Right forelimb (tissue), 1 donor: Measurements from ENCODE around the gene ZGLP1.
"Not testable (repeated sequence)": the region's sequence is repeated elsewhere in the genome, so short reads cannot be mapped to it uniquely, and the experiment has no call there.

ENCODE experiments used
- DNase-seq: peaks from one replicate; pipeline ENCODE4 v3.0.0-alpha.2; 2018

ZGLP1 gene

DNA sequence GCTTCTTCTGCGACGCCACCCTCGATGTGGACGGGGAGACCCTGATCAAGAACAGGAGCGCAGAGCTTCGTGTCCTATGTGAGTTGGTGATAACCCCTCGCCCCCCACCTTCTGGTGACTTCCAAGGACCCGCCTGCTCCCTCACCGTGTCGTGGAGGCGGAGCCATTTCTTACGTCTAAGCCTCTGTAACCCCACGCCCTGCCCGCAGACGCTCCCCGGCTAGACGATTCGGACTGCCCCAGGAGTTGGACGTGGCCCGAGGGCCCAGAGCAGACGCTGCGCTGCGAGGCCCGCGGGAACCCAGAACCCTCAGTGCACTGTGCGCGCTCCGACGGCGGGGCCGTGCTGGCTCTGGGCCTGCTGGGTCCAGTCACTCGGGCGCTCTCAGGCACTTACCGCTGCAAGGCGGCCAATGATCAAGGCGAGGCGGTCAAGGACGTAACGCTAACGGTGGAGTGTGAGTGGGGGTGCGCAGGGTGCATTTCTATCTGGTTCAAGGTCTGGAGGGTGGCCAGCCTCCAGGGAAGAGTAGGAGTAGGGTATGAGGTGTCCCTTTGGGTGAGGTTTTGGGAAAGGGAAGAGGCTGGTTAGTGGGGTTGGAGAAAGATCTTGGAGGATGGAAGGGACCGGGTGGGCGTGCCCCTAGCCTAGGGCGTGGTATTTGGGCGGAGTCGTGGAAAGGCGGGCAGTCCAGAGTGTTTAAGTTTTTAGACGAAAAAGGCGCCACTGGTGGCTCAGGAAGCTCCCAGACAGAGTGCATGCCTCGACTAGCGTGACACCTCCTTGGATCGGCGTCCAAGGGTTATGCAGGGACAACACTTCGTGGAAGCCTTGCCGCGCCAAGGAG, 16.6 kb downstream of the ZGLP1 start:
- DNase-seq = no peak

DNA sequence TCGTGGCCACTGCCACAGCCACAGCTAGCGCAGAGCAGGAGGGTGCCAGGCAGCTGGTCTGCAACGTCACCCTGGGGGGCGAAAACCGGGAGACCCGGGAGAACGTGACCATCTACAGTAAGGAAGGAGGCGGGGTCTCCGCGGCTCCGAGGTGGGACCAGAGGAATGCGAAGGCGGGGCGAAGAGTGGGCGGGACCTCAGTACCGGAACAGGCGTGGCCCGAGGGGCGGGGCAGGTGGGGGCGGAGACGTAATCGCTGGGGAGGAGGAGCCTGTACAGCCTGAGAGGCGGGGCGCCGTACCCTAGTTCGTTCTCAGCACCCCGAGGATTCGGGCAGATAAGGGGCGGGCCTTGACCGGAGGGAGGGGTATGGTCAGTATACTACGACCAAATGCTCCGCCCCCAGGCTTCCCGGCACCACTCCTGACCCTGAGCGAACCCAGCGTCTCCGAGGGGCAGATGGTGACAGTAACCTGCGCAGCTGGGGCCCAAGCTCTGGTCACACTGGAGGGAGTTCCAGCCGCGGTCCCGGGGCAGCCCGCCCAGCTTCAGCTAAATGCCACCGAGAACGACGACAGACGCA, 17.3 kb downstream of the ZGLP1 start:
- DNase-seq = no peak

DNA sequence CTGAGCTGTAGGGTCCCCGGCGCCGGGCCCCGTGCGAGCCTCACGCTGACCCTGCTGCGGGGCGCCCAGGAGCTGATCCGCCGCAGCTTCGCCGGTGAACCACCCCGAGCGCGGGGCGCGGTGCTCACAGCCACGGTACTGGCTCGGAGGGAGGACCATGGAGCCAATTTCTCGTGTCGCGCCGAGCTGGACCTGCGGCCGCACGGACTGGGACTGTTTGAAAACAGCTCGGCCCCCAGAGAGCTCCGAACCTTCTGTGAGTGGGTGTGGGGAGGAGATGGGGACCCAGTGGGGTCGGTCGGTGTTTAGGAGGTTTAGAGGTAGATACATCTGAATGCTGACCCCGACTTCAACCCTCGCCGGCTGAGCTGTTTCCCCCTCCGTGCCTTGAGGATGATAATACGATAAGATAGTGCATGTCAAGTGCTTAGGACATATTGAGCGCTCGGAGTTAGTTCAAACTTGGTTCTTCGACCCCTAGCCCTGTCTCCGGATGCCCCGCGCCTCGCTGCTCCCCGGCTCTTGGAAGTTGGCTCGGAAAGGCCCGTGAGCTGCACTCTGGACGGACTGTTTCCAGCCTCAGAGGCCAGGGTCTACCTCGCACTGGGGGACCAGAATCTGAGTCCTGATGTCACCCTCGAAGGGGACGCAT, 17.9 kb downstream of the ZGLP1 start:
- DNase-seq = no peak

DNA sequence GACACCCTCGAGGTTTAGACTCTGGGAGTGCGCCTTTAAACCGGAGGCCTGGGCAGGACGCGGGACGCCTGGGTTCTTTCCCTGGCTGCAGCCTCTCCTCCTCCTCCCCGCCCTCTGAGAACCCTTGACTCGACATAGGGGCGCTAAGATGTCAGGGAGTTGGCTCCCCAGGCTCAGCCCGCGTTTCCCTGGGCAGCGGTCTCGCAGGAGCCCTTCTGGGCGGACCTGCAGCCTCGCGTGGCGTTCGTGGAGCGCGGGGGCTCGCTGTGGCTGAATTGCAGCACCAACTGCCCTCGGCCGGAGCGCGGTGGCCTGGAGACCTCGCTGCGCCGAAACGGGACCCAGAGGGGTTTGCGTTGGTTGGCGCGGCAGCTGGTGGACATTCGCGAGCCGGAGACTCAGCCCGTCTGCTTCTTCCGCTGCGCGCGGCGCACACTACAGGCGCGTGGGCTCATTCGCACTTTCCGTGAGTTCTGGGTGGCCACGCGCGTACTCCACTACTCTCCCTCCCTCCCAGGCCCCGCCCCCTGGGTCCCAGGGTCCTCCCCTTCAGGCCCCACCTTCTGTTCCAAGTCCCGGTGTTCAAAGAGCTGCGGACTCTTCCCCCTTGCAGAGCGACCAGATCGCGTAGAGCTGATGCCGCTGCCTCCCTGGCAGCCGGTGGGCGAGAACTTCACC, 18.6 kb downstream of the ZGLP1 start:
- no peak for DNase-seq

DNA sequence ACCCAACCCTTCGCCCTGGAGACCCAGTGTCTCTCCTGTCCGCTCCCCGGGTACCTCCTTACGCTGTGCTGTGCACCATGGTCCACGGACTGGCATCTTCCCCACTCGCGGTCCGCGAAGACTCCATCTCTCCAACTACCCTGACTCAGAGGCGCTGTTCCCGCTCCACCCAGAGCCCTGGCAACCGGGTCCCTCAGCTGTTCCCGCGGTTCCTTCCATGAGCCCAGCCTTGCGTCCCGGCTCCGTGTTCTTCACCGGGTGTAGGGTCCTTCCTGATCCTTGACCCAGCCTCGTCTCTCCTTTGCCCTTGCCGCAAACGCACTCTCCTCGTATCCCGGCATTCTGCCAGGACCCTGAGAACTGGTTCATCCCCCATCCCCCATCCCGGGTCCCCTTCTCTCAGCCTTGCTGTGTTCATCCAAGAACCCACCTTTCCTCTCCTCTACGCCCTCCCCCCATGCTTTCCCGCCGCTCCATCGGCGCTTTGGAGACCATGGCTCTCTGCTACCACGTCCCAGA, 19.2 kb downstream of the ZGLP1 start:
- DNase-seq = no peak

DNA sequence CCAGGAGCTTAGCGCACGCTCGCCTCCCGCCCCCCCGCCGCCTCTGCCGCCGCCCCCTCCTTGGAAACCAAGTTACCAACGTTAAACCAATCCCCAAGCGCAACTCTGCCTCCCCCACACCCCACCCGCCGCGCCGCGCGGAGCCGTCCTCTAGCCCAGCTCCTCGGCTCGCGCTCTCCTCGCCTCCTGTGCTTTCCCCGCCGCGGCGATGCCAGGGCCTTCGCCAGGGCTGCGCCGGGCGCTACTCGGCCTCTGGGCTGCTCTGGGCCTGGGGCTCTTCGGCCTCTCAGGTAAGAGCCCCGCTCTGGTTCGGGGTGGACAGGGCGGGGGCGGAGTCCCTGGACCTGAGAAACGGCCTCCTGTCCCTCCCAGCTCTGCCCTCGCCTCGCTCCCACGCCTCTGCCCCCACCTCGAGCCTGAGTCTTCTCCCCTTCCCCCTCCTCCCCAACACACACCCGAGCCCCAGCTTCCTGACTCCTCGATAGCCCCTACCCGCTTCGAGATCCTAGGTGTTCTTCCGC, 19.7 kb downstream of the ZGLP1 start, which contains the start of gene ICAM5:
Gene ICAM5 (plus strand): TSS at position 117 of the 521 bp plus-strand sequence. CDS start 92 bp downstream, at position 209.
- no peak for DNase-seq

DNA sequence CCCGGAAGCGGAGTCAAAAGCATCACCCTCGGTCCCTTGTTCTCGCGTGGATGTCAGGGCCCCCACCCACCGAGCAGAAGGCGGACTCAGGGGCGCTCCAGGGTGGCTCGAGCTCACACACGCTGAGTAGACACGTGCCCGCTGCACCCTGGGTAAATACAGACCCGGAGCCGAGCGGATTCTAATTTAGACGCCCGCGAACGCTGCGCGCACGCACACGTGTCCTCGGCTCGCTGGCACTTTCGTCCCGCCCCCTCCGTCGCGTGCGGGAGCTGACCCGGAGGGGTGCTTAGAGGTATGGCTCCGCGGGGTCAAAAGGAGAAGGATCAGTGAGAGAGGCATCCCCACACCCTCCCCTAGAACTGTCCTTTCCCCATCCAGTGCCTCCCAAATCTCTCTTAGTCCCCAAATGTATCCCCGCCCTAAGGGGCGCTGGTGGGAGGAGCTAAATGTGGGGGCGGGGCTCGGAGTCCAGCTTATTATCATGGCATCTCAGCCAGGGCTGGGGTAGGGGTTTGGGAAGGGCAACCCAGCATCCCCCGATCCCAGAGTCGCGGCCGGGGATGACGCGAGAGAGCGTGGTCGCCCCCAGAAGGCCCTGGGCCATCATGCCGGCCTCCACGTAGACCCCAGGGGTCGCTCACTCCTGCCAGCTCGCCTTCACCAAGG, 20.3 kb downstream of the ZGLP1 start:
- DNase-seq = no peak

DNA sequence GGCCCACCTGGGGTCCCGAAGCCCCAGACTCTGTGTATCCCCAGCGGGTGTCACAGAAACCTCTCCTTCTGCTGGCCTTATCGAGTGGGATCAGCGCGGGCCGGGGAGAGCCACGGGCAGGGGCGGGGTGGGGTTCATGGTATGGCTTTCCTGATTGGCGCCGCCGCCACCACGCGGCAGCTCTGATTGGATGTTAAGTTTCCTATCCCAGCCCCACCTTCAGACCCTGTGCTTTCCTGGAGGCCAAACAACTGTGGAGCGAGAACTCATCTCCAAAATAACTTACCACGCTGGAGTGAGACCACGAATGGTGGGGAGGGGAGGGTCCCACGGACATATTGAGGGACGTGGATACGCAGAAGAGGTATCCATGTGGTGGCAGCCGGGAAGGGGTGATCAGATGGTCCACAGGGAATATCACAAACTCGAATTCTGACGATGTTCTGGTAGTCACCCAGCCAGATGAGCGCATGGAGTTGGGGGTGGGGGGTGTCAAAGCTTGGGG, 20.9 kb downstream of the ZGLP1 start:
- DNase-seq = no peak

DNA sequence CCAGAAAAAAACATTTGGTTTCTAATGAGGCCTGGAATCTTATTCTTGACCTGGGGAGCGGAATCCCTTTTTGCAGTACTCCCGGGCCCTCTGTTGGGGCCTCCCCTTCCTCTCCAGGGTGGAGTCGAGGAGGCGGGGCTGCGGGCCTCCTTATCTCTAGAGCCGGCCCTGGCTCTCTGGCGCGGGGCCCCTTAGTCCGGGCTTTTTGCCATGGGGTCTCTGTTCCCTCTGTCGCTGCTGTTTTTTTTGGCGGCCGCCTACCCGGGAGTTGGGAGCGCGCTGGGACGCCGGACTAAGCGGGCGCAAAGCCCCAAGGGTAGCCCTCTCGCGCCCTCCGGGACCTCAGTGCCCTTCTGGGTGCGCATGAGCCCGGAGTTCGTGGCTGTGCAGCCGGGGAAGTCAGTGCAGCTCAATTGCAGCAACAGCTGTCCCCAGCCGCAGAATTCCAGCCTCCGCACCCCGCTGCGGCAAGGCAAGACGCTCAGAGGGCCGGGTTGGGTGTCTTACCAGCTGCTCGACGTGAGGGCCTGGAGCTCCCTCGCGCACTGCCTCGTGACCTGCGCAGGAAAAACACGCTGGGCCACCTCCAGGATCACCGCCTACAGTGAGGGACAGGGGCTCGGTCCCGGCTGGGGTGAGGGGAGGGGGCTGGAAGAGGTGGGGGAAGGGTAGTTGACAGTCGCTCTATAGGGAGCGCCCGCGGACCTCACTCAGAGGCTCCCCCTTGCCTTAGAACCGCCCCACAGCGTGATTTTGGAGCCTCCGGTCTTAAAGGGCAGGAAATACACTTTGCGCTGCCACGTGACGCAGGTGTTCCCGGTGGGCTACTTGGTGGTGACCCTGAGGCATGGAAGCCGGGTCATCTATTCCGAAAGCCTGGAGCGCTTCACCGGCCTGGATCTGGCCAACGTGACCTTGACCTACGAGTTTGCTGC, 22.5 kb downstream of the ZGLP1 start, which contains the start of gene ICAM4:
Gene ICAM4 (plus strand): TSS at position 153 of the 935 bp plus-strand sequence. CDS start 58 bp downstream, at position 211.
- DNase-seq = no peak

DNA sequence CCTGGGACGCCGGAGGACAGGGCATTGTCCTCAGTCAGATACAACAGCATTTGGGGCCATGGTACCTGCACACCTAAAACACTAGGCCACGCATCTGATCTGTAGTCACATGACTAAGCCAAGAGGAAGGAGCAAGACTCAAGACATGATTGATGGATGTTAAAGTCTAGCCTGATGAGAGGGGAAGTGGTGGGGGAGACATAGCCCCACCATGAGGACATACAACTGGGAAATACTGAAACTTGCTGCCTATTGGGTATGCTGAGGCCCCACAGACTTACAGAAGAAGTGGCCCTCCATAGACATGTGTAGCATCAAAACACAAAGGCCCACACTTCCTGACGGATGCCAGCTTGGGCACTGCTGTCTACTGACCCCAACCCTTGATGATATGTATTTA, 24.2 kb downstream of the ZGLP1 start:
- DNase-seq = no peak

DNA sequence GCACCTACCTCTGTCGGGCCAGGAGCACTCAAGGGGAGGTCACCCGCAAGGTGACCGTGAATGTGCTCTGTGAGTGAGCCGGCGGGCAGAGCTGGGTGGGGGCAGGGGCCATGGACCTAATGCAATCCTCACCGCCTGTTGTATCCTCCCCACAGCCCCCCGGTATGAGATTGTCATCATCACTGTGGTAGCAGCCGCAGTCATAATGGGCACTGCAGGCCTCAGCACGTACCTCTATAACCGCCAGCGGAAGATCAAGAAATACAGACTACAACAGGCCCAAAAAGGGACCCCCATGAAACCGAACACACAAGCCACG, 24.7 kb downstream of the ZGLP1 start:
- DNase-seq = no peak

DNA sequence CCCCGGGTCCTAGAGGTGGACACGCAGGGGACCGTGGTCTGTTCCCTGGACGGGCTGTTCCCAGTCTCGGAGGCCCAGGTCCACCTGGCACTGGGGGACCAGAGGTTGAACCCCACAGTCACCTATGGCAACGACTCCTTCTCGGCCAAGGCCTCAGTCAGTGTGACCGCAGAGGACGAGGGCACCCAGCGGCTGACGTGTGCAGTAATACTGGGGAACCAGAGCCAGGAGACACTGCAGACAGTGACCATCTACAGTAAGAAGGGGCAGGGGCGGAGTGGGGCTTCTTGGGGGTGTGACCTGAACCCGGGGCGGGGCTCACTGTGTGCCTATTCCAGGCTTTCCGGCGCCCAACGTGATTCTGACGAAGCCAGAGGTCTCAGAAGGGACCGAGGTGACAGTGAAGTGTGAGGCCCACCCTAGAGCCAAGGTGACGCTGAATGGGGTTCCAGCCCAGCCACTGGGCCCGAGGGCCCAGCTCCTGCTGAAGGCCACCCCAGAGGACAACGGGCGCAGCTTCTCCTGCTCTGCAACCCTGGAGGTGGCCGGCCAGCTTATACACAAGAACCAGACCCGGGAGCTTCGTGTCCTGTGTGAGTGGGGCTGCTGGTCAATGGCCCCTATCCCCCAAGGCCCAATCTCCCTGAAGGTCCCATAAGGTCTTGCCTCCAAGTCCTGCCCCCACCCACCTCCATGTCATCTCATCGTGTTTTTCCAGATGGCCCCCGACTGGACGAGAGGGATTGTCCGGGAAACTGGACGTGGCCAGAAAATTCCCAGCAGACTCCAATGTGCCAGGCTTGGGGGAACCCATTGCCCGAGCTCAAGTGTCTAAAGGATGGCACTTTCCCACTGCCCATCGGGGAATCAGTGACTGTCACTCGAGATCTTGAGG, 25.3 kb downstream of the ZGLP1 start:
- no peak for DNase-seq

DNA sequence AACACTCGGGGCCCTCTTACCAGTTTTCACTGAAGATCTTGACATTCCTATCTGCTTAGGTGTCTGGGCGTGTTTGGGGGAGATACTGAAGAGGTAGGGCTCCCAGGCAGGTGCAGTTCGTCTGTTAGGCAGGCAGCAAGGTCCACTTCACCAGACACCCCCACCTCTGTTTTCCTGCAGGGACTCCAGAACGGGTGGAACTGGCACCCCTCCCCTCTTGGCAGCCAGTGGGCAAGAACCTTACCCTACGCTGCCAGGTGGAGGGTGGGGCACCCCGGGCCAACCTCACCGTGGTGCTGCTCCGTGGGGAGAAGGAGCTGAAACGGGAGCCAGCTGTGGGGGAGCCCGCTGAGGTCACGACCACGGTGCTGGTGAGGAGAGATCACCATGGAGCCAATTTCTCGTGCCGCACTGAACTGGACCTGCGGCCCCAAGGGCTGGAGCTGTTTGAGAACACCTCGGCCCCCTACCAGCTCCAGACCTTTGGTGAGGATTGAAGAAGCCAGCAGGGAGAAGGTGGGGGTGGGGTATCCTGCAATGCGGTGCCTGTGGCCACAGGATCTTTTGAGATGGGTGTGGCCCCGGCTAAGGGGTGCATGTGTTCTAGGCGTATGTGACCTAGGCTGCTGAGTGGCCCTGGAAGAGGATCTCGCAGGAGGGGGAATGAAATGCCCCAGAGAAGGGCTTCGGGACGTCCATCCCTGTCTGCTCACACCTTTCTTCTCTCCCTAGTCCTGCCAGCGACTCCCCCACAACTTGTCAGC, 26.1 kb downstream of the ZGLP1 start:
- DNase-seq = no peak

DNA sequence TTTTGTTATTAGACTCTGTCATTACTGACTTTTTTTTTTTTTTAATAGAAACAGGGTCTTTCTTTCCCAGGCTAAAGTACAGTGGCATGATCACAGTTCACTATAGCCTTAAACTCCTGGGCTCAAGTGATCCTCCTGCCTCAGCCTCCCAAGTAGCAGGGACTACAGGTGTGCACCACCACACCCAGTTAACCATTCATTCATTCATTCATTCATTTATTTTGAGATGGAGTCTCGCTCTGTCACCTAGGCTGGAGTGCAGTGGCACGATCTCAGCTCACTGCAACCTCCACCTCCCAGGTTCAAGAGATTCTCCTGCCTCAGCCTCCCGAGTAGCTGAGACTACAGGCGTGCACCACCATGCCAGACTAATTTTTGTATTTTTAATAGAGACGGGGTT, 27.6 kb downstream of the ZGLP1 start:
- DNase-seq = not testable (repeated sequence)

DNA sequence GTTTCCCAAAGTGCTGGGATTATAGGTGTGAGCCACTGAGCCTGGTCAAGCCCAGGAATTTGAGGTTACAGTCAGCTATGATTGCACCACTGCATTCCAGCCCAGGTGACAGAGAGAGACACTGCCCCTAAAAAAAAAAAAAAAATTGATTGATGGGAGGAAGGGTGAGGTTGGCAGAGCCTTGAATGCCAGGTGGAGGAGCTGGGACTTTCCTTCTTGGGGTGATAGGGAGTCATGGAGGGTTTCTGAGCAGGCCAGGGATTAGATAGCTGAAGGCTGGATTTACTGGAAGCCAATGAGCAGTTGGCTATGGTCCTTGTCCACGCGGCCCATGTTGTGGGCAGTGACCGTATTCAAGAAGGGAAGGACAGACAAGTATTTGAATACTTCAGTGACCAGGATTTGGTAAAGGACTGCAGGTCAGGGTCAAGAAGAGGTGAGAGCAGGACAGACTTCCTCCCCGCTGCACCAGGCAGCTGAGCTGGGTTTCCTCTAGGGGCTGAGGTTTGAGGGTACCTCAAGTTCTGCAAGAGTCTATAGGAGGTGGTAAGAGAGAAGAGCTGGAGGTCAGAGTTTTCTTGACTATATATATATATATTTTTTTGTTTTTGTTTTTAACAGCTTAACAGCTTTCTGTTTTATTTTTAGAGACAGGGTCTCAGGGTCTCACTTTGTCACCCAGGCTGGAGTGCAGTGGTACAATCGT, 29.7 kb downstream of the ZGLP1 start:
- no peak for DNase-seq

DNA sequence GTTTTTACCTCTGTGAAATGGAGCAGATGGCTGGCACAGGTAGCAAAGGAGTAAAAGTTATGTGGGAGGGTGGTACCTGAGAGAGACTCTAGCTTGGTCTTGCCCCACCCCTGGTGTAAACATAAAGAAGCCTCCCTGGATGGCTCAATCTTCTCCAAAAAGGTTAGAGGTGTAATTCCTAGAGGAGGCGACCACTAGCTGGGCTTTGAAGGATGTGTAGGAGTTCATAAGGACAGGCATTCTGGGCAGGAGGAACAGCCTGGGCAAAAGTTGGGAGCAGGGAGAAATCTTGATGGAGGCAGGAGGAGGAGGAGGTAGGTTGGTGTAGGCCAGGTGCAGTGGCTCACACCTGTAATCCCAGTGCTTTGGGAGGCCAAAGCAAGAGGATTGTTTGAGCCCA, 30.7 kb downstream of the ZGLP1 start:
- no peak for DNase-seq

DNA sequence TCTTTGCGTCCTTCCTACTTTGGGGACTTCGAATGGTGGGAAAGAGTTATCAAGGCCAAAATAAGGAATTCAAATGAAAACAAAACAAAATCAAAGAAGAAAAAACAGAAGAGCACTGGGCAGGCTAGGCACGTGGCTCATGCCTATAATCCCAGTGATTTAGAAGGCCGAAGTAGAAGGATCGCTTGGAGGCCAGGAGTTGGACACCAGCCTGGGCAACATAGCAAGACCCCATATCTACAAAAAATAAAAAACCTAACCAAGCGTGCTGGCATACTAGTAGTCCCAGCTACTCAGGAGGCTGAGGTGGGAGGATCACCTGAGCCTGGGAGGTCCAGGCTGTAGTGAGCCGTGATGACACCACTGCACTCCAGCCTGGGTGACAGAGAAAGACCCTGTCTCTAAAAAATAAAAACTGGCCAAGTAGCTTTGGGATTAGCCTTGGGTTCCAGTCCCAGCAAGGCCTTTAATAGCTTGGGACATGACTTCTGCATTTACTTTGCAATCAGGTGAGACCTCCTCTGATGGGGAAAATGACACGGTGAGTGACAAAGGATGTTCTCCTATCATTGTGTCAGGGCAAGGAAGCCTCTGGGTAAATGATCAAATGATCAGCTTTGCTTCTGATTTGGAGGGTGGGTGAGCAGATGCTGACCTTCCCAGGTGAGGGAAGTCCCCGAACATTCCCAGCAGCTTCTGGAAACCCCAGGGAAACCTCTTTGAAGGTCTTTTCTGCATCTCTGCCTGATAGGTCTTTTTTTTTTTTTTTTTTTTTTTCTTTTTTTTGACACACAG, 31.6 kb downstream of the ZGLP1 start:
- no peak for DNase-seq

DNA sequence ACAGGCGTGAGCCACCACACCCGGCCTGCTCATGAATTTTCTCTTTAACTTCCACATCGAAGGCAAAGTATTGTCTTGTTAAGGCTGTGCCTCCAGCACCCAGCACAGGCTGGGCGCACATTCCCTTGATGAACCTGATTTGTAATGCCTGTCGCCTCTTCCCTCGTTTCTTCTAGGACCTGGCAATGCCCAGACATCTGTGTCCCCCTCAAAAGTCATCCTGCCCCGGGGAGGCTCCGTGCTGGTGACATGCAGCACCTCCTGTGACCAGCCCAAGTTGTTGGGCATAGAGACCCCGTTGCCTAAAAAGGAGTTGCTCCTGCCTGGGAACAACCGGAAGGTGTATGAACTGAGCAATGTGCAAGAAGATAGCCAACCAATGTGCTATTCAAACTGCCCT, 35.0 kb downstream of the ZGLP1 start:
- no peak for DNase-seq
